GM15510 (cell line): ENCODE results near the gene COMMD8.

Experiments
- POLR2A ChIP-seq: IDR thresholded peaks from 3 replicates; pipeline ENCODE4 v1.6.1; 2011; ENCODE audit warnings: borderline replicate concordance; ENCODE audit not compliant: insufficient read length; ENCODE audit errors: extremely low read depth

Gene COMMD8

DNA sequence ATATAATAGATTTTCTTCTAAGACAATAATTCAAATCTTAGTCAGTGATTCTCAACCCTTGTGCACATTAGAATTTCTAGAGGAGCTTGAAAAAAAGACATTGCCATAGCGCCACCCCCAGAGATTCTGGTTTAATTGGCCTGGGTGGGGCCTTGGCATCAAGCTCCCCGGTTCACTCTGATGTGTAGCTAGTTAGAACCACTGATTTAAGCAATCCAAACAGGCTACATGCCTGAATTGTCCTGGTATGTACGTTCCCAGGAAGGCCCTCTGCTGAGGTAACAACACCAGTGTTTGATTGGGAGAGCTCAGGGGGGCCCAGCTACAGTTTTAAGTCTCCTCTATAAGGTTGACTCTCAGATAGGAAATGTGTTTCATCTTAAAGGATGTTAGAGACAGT, 20.2 kb upstream of the COMMD8 start:
- TF ChIP-seq POLR2A, result no peak

DNA sequence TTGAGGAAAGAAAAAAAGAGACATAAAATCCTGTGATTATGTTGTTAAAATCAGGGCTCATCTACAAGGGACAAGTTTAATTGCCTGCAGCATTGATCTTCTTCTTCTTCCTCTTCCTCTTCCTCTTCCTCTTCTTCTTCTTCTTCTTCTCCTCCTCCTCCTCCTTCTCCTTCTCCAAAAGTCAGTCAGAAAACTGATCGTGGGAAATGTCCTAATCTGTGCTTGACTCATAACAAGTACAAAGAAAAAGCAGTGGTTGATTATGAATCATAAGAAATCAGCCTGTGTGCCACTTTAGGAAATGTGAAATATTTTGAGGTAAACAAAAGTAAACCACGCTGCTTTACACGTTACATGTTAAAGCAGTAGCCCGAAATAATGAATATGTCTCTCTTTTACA, 18.8 kb upstream of the COMMD8 start:
- no peak for TF ChIP-seq POLR2A

- TF ChIP-seq POLR2A, result no peak
These were observed 15.3 kb upstream of the COMMD8 start for GRCh38 chr4:47478804-47479203.

- TF ChIP-seq POLR2A, result no peak
These were observed 11.9 kb upstream of the COMMD8 start for GRCh38 chr4:47475411-47475810.

- no peak for TF ChIP-seq POLR2A
These were observed 11.3 kb upstream of the COMMD8 start for GRCh38 chr4:47474799-47475198.

- no peak for TF ChIP-seq POLR2A
These were observed 9.7 kb upstream of the COMMD8 start for GRCh38 chr4:47473141-47473750.

GRCh38 chr4:47471591-47471990, 8.1 kb upstream of the COMMD8 start:
- TF ChIP-seq POLR2A, result no peak

DNA sequence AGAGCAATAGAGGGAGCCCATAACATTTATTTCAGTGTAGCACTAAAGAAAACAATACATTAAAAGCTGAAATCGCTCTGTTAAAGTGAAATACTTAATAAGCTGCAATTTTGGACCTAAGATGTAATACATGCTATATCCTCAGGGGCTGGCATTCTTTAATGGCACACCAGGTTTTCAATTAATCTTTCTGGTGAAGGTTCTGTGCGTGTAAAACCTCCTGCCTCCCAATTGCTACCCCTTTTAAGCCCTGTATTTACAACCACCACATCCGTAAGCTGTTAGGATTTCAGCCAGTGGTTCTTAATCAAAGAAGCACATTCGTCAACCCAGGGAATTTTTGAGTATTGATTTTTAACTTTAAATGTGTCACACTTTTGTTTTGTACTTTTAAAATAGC, 7.6 kb upstream of the COMMD8 start:
- TF ChIP-seq POLR2A, result no peak

- no peak for TF ChIP-seq POLR2A
These were observed 6.4 kb upstream of the COMMD8 start for GRCh38 chr4:47469951-47470350.

GRCh38 chr4:47468706-47469365, 5.3 kb upstream of the COMMD8 start:
- TF ChIP-seq POLR2A, result no peak

DNA sequence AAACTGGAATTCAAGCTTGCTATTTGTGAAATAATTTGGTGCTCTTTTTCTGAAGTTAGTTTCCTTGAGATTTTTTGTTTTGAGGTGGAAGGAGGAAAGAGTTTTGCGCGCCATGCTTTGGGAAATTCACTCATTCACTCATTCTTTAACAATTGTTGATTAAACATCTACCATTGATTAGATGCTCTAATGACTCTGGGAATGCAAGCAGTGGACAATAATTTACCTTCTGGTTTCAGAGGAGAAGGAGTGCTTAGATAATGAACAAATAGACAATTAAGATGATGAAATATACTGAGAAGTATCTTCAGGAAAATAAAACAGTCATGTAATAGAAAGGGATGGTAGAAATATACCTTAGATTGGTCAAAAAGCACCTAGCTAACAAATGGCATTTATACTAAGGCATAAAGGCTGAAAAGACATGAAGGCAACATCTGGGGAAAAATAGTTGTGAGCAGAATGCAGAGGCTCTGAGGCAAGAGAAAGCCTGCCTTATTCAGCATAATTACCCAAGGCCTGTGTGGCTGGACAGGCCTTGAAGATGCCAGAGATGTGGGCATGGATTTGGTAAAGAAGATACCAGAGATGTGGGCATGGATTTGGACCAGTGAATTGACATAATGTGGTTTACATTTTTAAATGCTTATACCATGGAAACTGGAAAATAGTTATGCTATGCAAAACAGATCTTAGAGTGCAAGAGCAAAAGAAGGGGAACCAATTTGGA, 2.7 kb upstream of the COMMD8 start:
- TF ChIP-seq POLR2A, result no peak

DNA sequence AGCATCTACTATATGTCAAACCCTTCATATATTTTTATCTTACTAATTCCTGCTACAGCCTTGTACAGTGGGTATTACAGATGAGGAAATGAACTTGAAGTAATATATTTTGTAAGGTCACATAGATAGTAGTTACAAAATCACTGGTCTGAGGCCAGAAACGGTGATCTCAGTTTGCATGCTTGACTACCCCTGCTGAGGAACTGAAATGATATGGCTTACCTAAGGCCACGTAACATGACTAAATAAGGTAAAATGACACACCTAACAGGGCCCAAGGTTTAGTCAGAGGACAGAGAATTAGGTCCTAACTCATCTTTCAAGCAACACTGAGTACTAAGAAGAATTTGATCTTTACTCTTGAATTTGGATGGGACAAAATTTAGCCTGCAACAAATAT, 1.5 kb upstream of the COMMD8 start:
- TF ChIP-seq POLR2A, result no peak

- no peak for TF ChIP-seq POLR2A
These were observed 685 bp downstream of the COMMD8 start for GRCh38 chr4:47462799-47463234.

GRCh38 chr4:47451657-47452056, 11.8 kb downstream of the COMMD8 start:
- TF ChIP-seq POLR2A, result no peak

DNA sequence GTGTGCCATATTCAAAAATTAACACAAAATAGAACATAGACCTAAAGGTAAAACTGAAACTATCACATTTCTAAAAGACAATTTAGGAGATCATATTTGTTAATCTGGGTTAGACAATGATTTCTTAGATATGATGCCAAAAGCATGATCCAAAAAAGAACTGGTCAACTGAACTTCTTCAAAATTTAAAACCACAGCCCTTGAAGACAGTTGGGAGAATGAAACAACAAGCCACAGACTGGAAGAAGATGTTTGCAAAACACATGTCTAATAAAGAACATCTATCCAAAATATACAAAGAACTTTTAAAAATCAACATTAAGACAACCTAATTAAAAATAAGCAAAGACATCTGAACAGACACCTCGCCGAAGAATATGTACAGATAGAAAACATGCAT, 19.5 kb downstream of the COMMD8 start:
- TF ChIP-seq POLR2A, result no peak

DNA sequence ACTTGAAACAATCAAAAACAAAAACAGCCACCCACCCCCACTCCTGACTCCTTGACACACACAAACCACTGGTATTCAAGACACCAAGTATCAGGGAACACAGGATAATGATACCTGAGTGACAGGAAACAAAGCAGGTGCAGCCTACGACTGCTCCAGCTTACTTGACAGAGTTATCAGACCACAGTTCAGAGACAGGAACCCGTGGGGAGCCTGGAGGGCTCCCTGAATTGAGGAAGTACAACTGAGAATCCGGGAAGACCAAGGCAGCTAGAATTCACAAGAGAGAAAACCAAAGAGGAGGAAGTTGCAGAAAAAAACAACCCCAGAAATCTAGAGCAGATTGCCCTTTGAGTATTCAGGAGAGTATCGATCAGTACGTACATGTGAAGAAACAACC, 20.5 kb downstream of the COMMD8 start:
- no peak for TF ChIP-seq POLR2A

DNA sequence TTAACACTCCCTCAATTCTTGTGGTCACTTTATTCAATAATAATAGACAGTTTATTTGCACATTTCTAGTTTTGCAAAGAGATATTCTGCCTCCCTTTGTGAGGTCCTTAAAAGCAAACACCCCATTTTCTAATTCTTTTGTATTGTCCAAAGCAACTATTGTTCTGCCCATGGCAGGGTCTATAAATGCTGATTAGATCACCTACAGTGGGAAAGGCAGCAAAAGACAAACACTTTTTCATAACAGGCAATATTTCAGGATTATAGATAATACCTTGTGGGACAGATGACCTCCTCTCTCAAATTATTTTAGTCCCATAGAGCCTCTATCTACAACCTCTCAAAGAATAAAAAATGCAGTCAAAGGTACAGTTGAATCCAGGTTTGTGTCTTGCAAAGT, 28.6 kb downstream of the COMMD8 start:
- TF ChIP-seq POLR2A, result no peak

DNA sequence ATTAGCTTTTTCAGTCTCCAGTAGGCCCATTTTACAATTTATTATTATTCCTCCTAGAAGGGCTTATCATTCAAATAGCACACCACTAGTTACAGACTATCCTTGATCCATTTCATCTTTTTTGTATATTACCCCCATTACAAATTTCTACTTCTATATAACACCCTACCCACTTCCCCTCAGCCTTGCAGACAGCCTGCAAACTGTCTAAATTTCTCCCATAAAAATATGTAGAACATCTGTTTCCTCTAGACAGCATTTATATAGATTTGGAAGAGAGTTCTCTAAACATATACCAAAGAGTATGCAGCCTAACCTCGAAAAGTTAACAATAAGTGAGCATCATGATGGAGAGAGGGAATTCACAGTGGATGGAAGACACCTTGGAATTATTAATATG, 30.8 kb downstream of the COMMD8 start:
- TF ChIP-seq POLR2A, result no peak
